Mesothelial cell of epicardium (in vitro differentiated cells): ENCODE results near the gene STRIP1. TPM values are rescaled to one million over a fixed set of nuclear protein-coding genes. Genes with fewer than 3 reads are reported as not detected.

Experiments used
- DNase-seq, 2 experiments: peaks; one replicate each; pipeline ENCODE4 v3.0.0; 2021; ENCODE audit warnings: low spot score in 2 of 2; ENCODE audit not compliant: unreplicated experiment in 2 of 2
- H3K27ac Mint-ChIP-seq: 2 replicates; pipeline ENCODE4 v1.8.0; 2021; ENCODE audit warnings: mixed read lengths
- H3K27me3 Mint-ChIP-seq: 2 replicates; pipeline ENCODE4 v1.8.0; 2021; ENCODE audit warnings: low read depth, mixed read lengths
- H3K36me3 Mint-ChIP-seq: 2 replicates; pipeline ENCODE4 v1.8.0; 2021; ENCODE audit warnings: mixed read lengths
- H3K4me1 Mint-ChIP-seq: 2 replicates; pipeline ENCODE4 v1.8.0; 2021; ENCODE audit warnings: mixed read lengths
- H3K4me3 Mint-ChIP-seq: 2 replicates; pipeline ENCODE4 v1.8.0; 2021; ENCODE audit warnings: mild to moderate bottlenecking, moderate library complexity, mixed read lengths
- H3K9me3 Mint-ChIP-seq: 2 replicates; pipeline ENCODE4 v1.8.0; 2021; ENCODE audit warnings: mixed read lengths
- total RNA-seq: library from RNA; stranded (reverse); gene quantifications from 3 replicates; pipeline ENCODE4 v1.2.1, GENCODE V29; 2021
- TF ChIP-seq, protein P1 (sequence below): fragments of 200-600 bp; sonication (generic); IDR thresholded peaks from one replicate; pipeline ENCODE4 v1.5.0; 2021; ENCODE audit warnings: antibody characterized with exemption; ENCODE audit not compliant: unreplicated experiment

STRIP1 gene
- total RNA-seq, 1 donor from 2014 or later, result 96.0 TPM

DNA sequence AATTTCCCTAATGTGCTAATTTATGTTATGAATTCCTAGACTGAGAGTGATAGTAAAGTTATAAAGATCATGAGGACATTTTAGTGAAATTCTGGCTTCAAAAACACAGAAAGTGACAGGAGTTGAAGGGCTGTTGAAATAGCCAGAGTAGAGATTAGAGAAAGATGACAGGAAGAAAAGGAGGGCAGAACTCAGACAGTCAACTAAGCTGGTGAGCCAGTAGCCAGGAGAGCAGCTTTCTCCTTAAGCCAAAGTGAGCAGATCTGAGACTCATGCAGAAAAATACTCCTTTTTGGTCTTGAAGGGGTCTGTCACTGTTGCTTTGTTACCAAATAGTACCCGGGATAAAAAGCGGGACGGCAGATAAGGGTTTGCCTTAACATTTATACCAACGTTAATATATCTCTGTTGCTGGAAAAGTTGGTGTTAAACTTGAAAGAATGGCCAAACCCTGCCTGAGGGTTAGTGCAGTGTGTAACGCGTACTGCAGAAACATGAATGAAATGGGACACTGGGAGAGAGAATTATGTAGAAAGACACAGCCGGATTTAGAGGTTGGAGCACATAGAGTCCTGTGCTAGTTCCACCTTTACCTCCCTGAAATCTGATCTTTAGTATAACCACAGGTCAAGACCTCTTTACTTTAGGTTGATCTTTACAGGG lies 37.1 kb upstream of the STRIP1 start:
- Mint-ChIP-seq H3K27ac (peak overlapping the region; percentile 42), H3K36me3 (peaks cover 10% of the 10 kb centered on the region)

GRCh38 chr1:109997867-109998229 lies 36.6 kb upstream of the STRIP1 start:
- Mint-ChIP-seq H3K27me3 (no peaks in the 10 kb centered on the region), H3K4me3 (no peak overlapping the region), H3K4me1 (peaks cover 45% of the 10 kb centered on the region), H3K9me3 (no peaks in the 10 kb centered on the region), H3K27ac (peak overlapping the region; percentile 36), H3K36me3 (peaks cover 10% of the 10 kb centered on the region)
- DNase-seq, result no peak
- TF ChIP-seq, protein P1, sequence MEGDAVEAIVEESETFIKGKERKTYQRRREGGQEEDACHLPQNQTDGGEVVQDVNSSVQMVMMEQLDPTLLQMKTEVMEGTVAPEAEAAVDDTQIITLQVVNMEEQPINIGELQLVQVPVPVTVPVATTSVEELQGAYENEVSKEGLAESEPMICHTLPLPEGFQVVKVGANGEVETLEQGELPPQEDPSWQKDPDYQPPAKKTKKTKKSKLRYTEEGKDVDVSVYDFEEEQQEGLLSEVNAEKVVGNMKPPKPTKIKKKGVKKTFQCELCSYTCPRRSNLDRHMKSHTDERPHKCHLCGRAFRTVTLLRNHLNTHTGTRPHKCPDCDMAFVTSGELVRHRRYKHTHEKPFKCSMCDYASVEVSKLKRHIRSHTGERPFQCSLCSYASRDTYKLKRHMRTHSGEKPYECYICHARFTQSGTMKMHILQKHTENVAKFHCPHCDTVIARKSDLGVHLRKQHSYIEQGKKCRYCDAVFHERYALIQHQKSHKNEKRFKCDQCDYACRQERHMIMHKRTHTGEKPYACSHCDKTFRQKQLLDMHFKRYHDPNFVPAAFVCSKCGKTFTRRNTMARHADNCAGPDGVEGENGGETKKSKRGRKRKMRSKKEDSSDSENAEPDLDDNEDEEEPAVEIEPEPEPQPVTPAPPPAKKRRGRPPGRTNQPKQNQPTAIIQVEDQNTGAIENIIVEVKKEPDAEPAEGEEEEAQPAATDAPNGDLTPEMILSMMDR, result no peak

More for the DNA sequence above, 37.1 kb upstream of the STRIP1 start:
- Mint-ChIP-seq H3K4me3 (no peak overlapping the region), H3K4me1 (peaks cover 40% of the 10 kb centered on the region), H3K9me3 (no peaks in the 10 kb centered on the region), H3K27me3 (no peaks in the 10 kb centered on the region)
- no peak for DNase-seq
- TF ChIP-seq, protein P1, result no peak

- Mint-ChIP-seq H3K27ac (peak overlapping the region; percentile 92), H3K9me3 (no peaks in the 10 kb centered on the region), H3K36me3 (no peaks in the 10 kb centered on the region), H3K4me1 (peaks cover 55% of the 10 kb centered on the region), H3K4me3 (no peak overlapping the region), H3K27me3 (no peaks in the 10 kb centered on the region)
- TF ChIP-seq, protein P1, result no peak
- DNase-seq, result no peak
These were observed 31.7 kb upstream of the STRIP1 start for GRCh38 chr1:110002695-110003094.

DNA sequence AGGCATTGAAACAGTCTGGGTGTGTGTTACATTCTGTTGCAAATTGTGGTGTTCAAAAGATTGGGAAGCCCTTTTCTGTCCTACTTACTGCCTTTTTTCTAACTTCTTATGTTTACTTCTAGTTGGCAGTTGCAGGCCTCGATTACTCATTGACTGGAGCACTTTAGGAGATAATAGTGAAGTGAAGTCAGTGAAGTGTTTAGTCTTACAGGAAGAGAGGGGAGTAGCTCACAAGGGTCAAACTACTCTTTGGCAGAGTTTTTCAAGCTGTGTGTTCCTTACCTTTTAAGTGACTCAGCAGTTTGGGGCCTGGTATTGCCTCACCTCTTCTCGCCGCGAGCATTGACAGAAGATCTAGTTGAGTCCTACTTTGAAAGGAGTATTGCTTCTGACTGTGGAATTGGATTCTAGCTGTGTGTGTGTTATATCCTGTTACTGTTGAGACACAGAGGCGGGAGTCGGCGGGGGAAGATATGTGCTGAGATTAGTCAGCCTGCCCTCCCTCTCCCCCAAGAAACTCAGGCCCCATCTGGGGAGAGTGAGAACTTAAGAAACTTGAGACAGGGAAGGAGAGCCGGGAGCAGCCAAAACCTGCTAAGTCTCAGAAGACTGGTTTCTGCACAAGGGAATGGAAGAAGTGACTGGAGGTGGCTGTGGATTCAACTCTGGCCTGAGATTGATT lies 30.5 kb upstream of the STRIP1 start:
- H3K27me3 Mint-ChIP-seq, result no peaks in the 10 kb centered on the region
- TF ChIP-seq, protein P1, result no peak
- no peaks in the 10 kb centered on the region for H3K9me3 Mint-ChIP-seq
- peak overlapping the region; percentile 92 for H3K27ac Mint-ChIP-seq
- peak in 1 of 2 experiments; percentile 59 for DNase-seq
- peak overlapping the region; percentile 27 for H3K4me3 Mint-ChIP-seq
- no peaks in the 10 kb centered on the region for H3K36me3 Mint-ChIP-seq
- H3K4me1 Mint-ChIP-seq, result peaks cover 54% of the 10 kb centered on the region

DNA sequence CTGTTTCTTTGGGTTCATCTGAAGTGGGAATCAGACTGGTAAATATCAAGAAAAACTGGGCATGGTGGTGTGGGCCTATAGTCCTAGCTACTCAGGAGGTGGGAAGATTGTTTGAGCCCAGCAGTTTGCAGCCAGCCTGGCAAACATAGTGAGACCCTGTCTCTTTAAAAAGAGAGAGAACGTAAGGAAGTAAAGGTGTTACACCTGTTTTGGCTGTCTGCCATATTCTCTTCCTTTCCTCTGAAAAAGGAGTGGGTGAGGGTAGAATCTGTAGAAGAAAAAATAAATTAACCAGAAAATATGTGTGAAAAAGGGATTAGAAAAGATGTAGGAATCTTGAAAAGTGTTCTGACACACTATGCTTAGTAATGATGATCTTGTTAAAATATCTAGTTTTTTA lies 29.8 kb upstream of the STRIP1 start:
- no peak for DNase-seq
- Mint-ChIP-seq H3K36me3 (peaks cover 2% of the 10 kb centered on the region), H3K4me1 (peaks cover 57% of the 10 kb centered on the region), H3K9me3 (no peaks in the 10 kb centered on the region), H3K4me3 (peak overlapping the region; percentile 27), H3K27me3 (no peaks in the 10 kb centered on the region), H3K27ac (peak overlapping the region; percentile 92)
- TF ChIP-seq, protein P1, result no peak
